ENCODE data around the gene PRDX5. TPM values are rescaled to one million over a fixed set of nuclear protein-coding genes. Genes with fewer than 3 reads are reported as not detected.

Gene PRDX5
- total RNA-seq, 2 experiments from 2014 or later: 31.7 to 33.1 TPM

GRCh38 chr11:64337538-64338249 is 19.8 kb downstream of the PRDX5 start:
- no peak for TF ChIP-seq CTCF (IDR thresholded peaks at IDR 0.05)
- no peak overlapping the region for H3K27ac Mint-ChIP-seq
- no peak for ATAC-seq (ENCODE audit: poor library complexity)
- no peak overlapping the region for H3K27ac ChIP-seq (ENCODE audit: low read depth in 1 of 2, low read length in 2 of 2)
- no peaks in the 10 kb centered on the region for H3K9me3 ChIP-seq (ENCODE audit: control insufficient read depth in 1 of 2, insufficient read depth in 1 of 2, low read length in 2 of 2)
- peaks cover 24% of the 10 kb centered on the region for H3K36me3 ChIP-seq (ENCODE audit: insufficient read depth, low read length)
- ChIA-PET CTCF (no interaction called here), POLR2A (interaction anchor here (0.6 to 2.0 kb wide), 2 partner anchors 20 to 24 kb away, joined by 3 to 8 read pairs; partner anchors contain the start of genes PRDX5 and TRMT112)
- H3K27me3 ChIP-seq (ENCODE audit: control insufficient read depth in 1 of 2, insufficient read depth in 2 of 2, low read length in 2 of 2): no peaks in the 10 kb centered on the region
- H3K4me1 ChIP-seq (ENCODE audit: insufficient read depth, low read length): peaks cover 37% of the 10 kb centered on the region
- no peak for DNase-seq
- no peak overlapping the region for H3K4me3 ChIP-seq (ENCODE audit: low read length)
- no peak overlapping the region for H3K4me3 Mint-ChIP-seq
- intact Hi-C loops (cut with DNase I, micrococcal nuclease): loop anchor here in 1 of 2 experiments (1.0 kb wide), 1 partner anchor 18 kb away; no protein-coding TSS in a partner anchor
- no peaks in the 10 kb centered on the region for H3K27me3 Mint-ChIP-seq
- peaks cover 49% of the 10 kb centered on the region for H3K4me1 Mint-ChIP-seq (ENCODE audit: low read depth)
- peaks cover 35% of the 10 kb centered on the region for H3K36me3 Mint-ChIP-seq (ENCODE audit: low read depth)
- no peaks in the 10 kb centered on the region for H3K9me3 Mint-ChIP-seq

GRCh38 chr11:64338716-64339115 is 20.8 kb downstream of the PRDX5 start:
- Mint-ChIP-seq H3K36me3 (ENCODE audit: low read depth) (peaks cover 34% of the 10 kb centered on the region), H3K27ac (peak overlapping the region; percentile 93), H3K4me3 (peak overlapping the region; percentile 92), H3K9me3 (no peaks in the 10 kb centered on the region), H3K4me1 (ENCODE audit: low read depth) (peaks cover 49% of the 10 kb centered on the region), H3K27me3 (no peaks in the 10 kb centered on the region)
- DNase-seq (peak in 1 of 14 experiments; percentile 31), ATAC-seq (ENCODE audit: poor library complexity) (no peak)
- no peaks in the 10 kb centered on the region for H3K27me3 ChIP-seq (ENCODE audit: control insufficient read depth in 1 of 2, insufficient read depth in 2 of 2, low read length in 2 of 2)
- TF ChIP-seq CTCF (IDR thresholded peaks at IDR 0.05): no peak
- ChIA-PET POLR2A (interaction anchor here (4.7 kb wide), 1 partner anchor 21 kb away, joined by 103 read pairs; the partner anchor contains the start of genes PRDX5 and TRMT112), CTCF (no interaction called here)
- intact Hi-C loops (cut with DNase I, micrococcal nuclease): loop anchor here in 1 of 2 experiments (1.0 kb wide), 1 partner anchor 19 kb away; no protein-coding TSS in a partner anchor
- no peaks in the 10 kb centered on the region for H3K9me3 ChIP-seq (ENCODE audit: control insufficient read depth in 1 of 2, insufficient read depth in 1 of 2, low read length in 2 of 2)
- no peak overlapping the region for H3K4me3 ChIP-seq (ENCODE audit: low read length)
- H3K4me1 ChIP-seq (ENCODE audit: insufficient read depth, low read length): peaks cover 47% of the 10 kb centered on the region
- H3K27ac ChIP-seq (ENCODE audit: low read depth in 1 of 2, low read length in 2 of 2): peak overlapping the region in 1 of 2 donors; percentile 93
- peaks cover 32% of the 10 kb centered on the region for H3K36me3 ChIP-seq (ENCODE audit: insufficient read depth, low read length)

- ATAC-seq (ENCODE audit: poor library complexity) (no peak), DNase-seq (no peak)
- Mint-ChIP-seq H3K27ac (peak overlapping the region; percentile 93), H3K27me3 (no peaks in the 10 kb centered on the region), H3K9me3 (no peaks in the 10 kb centered on the region), H3K4me1 (ENCODE audit: low read depth) (peaks cover 49% of the 10 kb centered on the region), H3K36me3 (ENCODE audit: low read depth) (peaks cover 32% of the 10 kb centered on the region), H3K4me3 (peak overlapping the region; percentile 92)
- Histone ChIP-seq H3K4me3 (ENCODE audit: low read length) (peak overlapping the region; percentile 81), H3K27ac (ENCODE audit: low read depth in 1 of 2, low read length in 2 of 2) (peak overlapping the region; percentile 83 to 93), H3K9me3 (ENCODE audit: control insufficient read depth in 1 of 2, insufficient read depth in 1 of 2, low read length in 2 of 2) (no peaks in the 10 kb centered on the region), H3K36me3 (ENCODE audit: insufficient read depth, low read length) (peaks cover 38% of the 10 kb centered on the region), H3K4me1 (ENCODE audit: insufficient read depth, low read length) (peaks cover 53% of the 10 kb centered on the region), H3K27me3 (ENCODE audit: control insufficient read depth in 1 of 2, insufficient read depth in 2 of 2, low read length in 2 of 2) (no peaks in the 10 kb centered on the region)
- POLR2A ChIA-PET: interaction anchor here (1.1 to 4.7 kb wide), 4 partner anchors 10 to 439 kb away, joined by 3 to 103 read pairs (median 6); partner anchors contain the start of genes PRDX5, SF1, STIP1 and TRMT112
- no peak for TF ChIP-seq CTCF (IDR thresholded peaks at IDR 0.05)
- intact Hi-C loops (cut with DNase I, micrococcal nuclease): no loop called here
- CTCF ChIA-PET: interaction anchor here (1.1 to 2.3 kb wide), 2 partner anchors 8 to 38 kb away, joined by 3 to 15 read pairs; no protein-coding TSS in a partner anchor
Observed at GRCh38 chr11:64339286-64339685, 21.4 kb downstream of the PRDX5 start.
